HEK293 (cell line): ENCODE data around the gene HNRNPUL2.

Source experiments
- BCL11A ChIP-seq: fragments of 450-650 bp; formaldehyde crosslinking; IDR thresholded peaks from 2 replicates; pipeline ENCODE4 v1.5.1; 2016; ENCODE audit warnings: low read depth, missing biosample characterization, missing genetic modification characterization
- CTCF ChIP-seq: fragments of 450-650 bp; formaldehyde crosslinking; IDR thresholded peaks from 2 replicates; pipeline ENCODE4 v1.5.1; 2016; ENCODE audit warnings: missing biosample characterization, missing genetic modification characterization

GRCh38 chr11:62752994-62753735, 25.9 kb upstream of the HNRNPUL2 start:
- no peak for TF ChIP-seq CTCF
- TF ChIP-seq BCL11A (tag by site-specific recombination): no peak
